Erythroblast (primary cell): ENCODE data around the gene LIN7A.

ENCODE experiments used
- DNase-seq, 2 experiments: peaks; one replicate each; lab custom pipeline; 2025; lab: John Stamatoyannopoulos, UW
- GATA1 ChIP-seq: IDR thresholded peaks from 2 replicates; pipeline ENCODE4 v1.6.1; 2011; ENCODE audit warnings: low read depth, mild to moderate bottlenecking, control low read depth, low read length, moderate library complexity
- POLR2A ChIP-seq: IDR thresholded peaks from 2 replicates; pipeline ENCODE4 v1.6.1; 2011; ENCODE audit warnings: mild to moderate bottlenecking, low read length

The LIN7A gene

DNA sequence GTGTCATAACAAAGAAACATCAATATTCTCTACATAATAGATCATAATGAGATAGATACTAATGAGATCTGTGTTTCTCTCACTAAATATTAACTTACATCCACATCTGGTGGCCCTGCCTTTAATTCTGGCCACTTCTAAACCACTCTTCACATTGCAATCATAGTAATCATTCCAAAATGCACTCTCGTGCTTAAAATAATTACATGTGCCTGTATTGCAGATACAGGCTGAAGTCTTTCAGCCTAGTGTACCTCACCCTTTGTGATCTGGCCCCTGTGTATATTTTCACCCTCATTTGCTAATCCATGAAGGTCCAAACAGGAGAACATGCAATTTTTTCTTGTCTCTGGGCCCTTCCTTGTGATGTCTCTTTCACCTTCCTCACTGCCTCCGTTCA is 108.0 kb downstream of the LIN7A start:
- DNase-seq: no peak
- TF ChIP-seq GATA1: no peak
- no peak for TF ChIP-seq POLR2A

DNA sequence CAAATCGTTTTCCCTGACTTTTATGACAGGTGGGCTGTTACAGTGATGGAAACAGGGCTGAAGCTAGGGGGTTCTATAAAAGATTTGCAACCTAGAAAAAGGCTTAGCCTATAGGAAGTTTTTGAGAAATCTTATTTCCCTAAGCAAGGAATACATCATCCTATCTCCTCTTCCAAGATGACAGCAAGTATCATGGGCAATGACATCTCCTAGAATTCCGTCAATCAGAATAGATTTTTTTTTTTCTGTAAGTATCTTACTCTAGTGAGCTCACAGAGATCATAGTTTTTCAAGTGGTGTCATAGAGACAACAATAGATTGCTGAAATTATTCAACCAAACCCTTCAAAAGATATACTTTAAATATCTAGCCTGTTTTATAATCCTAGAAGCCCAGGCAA is 112.2 kb downstream of the LIN7A start:
- no peak for TF ChIP-seq GATA1
- TF ChIP-seq POLR2A: no peak

GRCh38 chr12:80823393-80823792 is 114.3 kb downstream of the LIN7A start:
- no peak for TF ChIP-seq GATA1
- no peak for TF ChIP-seq POLR2A
- DNase-seq: no peak

More for the DNA sequence above, 112.2 kb downstream of the LIN7A start:
- DNase-seq: no peak

DNA sequence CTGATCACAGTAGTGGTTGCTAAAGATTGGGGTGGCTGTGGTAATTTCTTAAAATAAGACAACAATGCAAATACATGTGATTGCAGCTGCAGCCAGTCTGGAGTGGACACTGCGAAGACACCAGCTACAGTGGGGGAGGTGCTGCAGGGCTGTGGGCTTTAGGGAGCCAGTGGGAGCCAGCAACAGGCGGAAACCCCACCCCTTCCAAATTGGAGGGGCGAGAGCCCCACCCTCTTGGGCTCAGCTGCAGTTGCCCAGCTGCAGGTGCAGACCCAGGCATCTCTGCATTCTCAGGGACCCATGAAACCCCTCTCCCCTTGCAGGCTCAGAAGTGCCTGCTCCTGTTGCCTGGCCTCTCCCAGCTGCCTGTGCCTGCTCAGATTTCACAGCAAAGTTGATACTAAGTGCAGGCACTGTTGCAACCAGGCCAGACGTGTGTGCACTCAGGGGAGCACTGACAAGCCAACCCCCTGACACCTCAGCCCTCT is 116.2 kb downstream of the LIN7A start:
- TF ChIP-seq GATA1: no peak
- TF ChIP-seq POLR2A: no peak
- no peak for DNase-seq

DNA sequence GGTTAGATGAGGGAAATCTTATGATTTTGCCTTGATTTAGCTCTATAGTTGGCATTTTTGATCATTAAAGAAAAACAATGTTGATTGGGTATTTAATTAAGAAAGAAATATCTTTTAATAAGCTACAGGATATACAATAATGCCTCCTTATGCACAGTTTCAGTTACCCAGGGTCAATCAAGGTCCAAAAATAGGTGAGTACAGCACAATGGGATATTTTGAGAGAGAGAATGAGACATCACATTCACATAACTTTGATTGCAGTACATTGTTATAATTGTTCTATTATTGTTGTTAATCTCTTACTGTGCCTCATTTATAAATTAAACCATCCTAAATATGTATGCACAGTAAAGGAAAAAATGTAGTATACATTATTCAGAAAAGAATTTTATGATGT is 118.9 kb downstream of the LIN7A start:
- TF ChIP-seq GATA1 (no peak), POLR2A (no peak)

GRCh38 chr12:80815351-80815750 is 122.4 kb downstream of the LIN7A start:
- TF ChIP-seq POLR2A: no peak
- TF ChIP-seq GATA1: no peak
- DNase-seq: no peak

More for the DNA sequence above, 118.9 kb downstream of the LIN7A start:
- no peak for DNase-seq

- TF ChIP-seq GATA1 (no peak), POLR2A (no peak)
- DNase-seq: no peak
Observed at GRCh38 chr12:80814453-80814852, 123.3 kb downstream of the LIN7A start.

GRCh38 chr12:80813820-80814219 is 123.9 kb downstream of the LIN7A start:
- TF ChIP-seq POLR2A: no peak
- TF ChIP-seq GATA1: no peak
- DNase-seq: no peak

DNA sequence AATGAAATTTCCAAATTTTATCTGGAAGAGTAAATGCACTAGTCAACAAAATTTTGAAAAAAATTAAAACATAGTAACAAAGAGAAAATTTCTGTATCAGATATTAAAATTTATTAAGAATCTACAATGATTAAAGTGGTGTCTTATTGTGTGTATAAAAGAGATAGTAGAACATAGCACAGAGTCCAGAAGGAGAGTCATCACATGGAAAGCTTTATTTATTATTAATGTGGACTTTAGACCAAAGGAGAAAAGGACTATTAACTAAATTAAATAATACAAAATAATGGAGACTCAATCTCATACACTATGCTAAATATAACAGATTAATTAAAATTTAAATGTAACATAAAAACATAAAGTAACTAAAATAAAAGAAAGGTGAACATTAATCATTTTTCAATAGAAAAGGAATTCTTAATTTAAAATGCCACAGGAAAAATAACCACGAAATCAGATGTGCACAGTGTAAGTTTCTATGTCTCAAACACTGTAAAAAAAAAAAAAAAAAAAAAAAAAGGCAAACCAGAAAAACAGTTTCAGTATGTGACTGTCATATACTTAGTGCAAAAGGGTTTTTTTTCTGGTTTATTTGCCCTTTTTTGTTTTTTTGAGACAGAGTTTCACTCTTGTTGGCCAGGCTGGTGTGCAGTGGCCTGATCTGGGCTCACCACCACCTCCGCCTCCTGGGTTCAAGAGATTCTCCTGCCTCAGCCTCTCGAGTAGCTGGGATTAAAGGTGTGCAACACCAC is 125.6 kb downstream of the LIN7A start:
- no peak for DNase-seq
- no peak for TF ChIP-seq GATA1
- no peak for TF ChIP-seq POLR2A

- no peak for TF ChIP-seq GATA1
- TF ChIP-seq POLR2A: no peak
- no peak for DNase-seq
Observed at GRCh38 chr12:80810874-80811273, 126.9 kb downstream of the LIN7A start.

- DNase-seq: no peak
- no peak for TF ChIP-seq GATA1
- TF ChIP-seq POLR2A: no peak
Observed at GRCh38 chr12:80807640-80808288, 130.0 kb downstream of the LIN7A start.

DNA sequence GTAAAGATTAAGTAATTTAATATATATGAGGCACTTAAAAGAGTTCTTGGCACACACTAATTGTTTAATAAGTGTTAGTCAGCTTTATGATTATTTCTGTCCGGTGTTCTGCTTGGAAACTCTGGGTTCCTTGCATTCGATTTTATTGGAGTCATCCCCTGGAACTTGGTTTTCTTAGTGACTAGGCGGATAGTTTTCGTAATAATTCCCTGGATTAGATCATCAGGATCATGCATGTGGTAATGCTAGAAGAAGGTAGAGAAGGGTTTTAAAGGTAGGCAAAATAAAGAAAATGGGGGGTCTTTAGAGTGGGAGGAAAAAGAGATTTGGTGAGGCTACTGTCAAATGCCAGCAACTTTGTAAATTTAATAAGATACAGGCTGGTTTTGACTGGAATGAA is 132.6 kb downstream of the LIN7A start:
- no peak for TF ChIP-seq GATA1
- DNase-seq: no peak

GRCh38 chr12:80802652-80803400 is 134.9 kb downstream of the LIN7A start:
- TF ChIP-seq POLR2A (no peak), GATA1 (no peak)
- DNase-seq: no peak

DNA sequence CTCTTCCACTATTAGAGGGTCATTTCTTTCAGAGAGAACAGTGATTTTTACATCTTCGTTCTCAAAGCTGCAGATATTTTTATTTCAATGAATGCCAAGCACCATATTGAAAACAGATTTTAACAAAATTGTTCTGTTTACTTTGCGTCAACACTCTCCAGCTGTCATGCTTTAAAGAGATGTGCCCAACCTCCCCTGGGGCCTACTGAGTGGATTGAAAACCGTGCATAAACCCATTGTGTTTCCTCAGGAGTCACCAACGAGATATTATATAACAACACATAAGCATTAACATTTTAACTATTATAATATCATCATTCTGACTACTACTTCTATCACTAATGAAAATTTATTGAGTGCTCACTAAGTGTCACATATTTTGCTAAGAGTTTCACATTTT is 139.5 kb downstream of the LIN7A start:
- DNase-seq: no peak

More for the DNA sequence above, 139.5 kb downstream of the LIN7A start:
- TF ChIP-seq POLR2A (no peak), GATA1 (no peak)
